HEK293T (cell line): ENCODE data around the gene TUSC2.

Experiments
- CTBP1 ChIP-seq: fragments of 450-650 bp; IDR thresholded peaks from 2 replicates; pipeline ENCODE4 v1.6.1; 2016; ENCODE audit warnings: borderline replicate concordance
- ELF4 ChIP-seq: fragments of 450-650 bp; IDR thresholded peaks from 2 replicates; pipeline ENCODE4 v1.6.1; 2017; ENCODE audit warnings: antibody characterized with exemption
- FOXM1 ChIP-seq: fragments of 450-650 bp; IDR thresholded peaks from 2 replicates; pipeline ENCODE4 v1.6.1; 2017; ENCODE audit warnings: mild to moderate bottlenecking, borderline replicate concordance
- L3MBTL2 ChIP-seq: fragments of 450-650 bp; conservative IDR thresholded peaks from 2 replicates; pipeline ENCODE4 v1.6.1; 2016; ENCODE audit warnings: mild to moderate bottlenecking
- LEF1 ChIP-seq: fragments of 450-650 bp; IDR thresholded peaks from 2 replicates; pipeline ENCODE4 v1.6.1; 2017; ENCODE audit warnings: mild to moderate bottlenecking, borderline replicate concordance
- NFRKB ChIP-seq: fragments of 450-650 bp; IDR thresholded peaks from 2 replicates; pipeline ENCODE4 v1.6.1; 2016; ENCODE audit warnings: mild to moderate bottlenecking, moderate library complexity
- SP1 ChIP-seq: fragments of 450-650 bp; IDR thresholded peaks from 2 replicates; pipeline ENCODE4 v1.6.1; 2017
- SUZ12 ChIP-seq: fragments of 450-650 bp; IDR thresholded peaks from 2 replicates; pipeline ENCODE4 v1.6.1; 2016; ENCODE audit warnings: mild to moderate bottlenecking
- TARDBP ChIP-seq: fragments of 450-650 bp; IDR thresholded peaks from 2 replicates; pipeline ENCODE4 v1.6.1; 2016
- ZNF384 ChIP-seq: fragments of 450-650 bp; IDR thresholded peaks from 2 replicates; pipeline ENCODE4 v1.6.1; 2016

DNA sequence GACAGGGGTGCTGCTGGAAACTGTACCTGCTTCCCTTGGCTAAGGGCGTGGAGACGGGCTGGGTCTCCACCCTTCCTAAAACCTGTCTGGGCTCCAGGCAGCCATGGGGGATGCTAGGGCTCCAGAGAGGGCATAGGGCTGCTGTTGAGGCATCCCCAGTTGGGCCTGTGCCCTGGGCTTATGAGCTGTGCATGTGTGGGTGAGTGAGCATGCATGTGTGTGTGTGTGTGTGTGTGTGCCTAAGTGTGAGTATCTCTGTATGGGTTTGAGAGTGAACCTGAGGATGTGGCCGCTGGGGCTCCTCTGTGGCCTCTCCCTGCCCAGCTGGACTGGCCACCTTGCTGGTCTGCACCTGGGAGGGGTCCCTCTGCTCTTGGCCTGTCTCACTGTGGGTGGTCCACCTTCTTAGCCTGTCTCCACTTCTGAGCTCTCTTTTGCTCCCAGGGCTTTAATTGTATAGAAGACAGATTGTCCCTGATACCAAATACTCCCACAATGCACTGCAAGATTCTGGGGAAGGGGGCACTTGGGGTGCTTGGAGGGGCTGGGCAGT, 43.2 kb upstream of the TUSC2 start:
- TF ChIP-seq CTBP1 (no peak), ZNF384 (no peak), NFRKB (no peak), SP1 (no peak), LEF1 (no peak), FOXM1 (no peak), ELF4 (no peak), SUZ12 (no peak), TARDBP (no peak), L3MBTL2 (no peak)
